HL-60 (cell line): Measurements from ENCODE around the gene MAP3K5.

ENCODE experiments used
- GABPA ChIP-seq: IDR thresholded peaks from 2 replicates; pipeline ENCODE4 v1.6.1; 2012; ENCODE audit warnings: low read depth
- POLR2AphosphoS5 ChIP-seq: IDR thresholded peaks from 2 replicates; pipeline ENCODE4 v1.6.1; 2012; ENCODE audit warnings: low read depth
- SPI1 ChIP-seq: IDR thresholded peaks from 2 replicates; pipeline ENCODE4 v1.6.1; 2012; ENCODE audit warnings: low read depth, mild to moderate bottlenecking, borderline replicate concordance
- TF ChIP-seq, protein P1 (sequence below): IDR thresholded peaks from one replicate; pipeline ENCODE4 v1.5.1; 2011; ENCODE audit warnings: low read length, control low read depth, inconsistent platforms; ENCODE audit not compliant: insufficient read depth
- TF ChIP-seq, protein P2 (sequence below): IDR thresholded peaks from 2 replicates; pipeline ENCODE4 v1.6.1; 2012; ENCODE audit warnings: low read depth; ENCODE audit not compliant: insufficient replicate concordance

DNA sequence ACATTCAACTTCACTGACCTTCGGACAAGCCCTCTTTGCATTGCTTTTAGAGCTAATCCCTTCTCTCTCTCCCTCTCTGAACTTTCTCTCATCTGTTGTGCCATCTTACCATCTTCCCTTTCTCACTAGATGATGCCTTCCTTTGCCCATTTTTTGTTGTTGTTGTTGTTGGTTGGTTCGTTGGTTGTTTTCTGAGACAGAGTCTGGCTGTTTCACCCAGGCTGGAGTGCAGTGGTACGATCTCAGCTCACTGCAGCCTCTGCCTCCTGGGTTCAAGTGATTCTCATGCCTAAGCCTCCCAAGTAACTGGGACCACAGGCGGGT, 18.8 kb downstream of the MAP3K5 start:
- TF ChIP-seq, protein P1, sequence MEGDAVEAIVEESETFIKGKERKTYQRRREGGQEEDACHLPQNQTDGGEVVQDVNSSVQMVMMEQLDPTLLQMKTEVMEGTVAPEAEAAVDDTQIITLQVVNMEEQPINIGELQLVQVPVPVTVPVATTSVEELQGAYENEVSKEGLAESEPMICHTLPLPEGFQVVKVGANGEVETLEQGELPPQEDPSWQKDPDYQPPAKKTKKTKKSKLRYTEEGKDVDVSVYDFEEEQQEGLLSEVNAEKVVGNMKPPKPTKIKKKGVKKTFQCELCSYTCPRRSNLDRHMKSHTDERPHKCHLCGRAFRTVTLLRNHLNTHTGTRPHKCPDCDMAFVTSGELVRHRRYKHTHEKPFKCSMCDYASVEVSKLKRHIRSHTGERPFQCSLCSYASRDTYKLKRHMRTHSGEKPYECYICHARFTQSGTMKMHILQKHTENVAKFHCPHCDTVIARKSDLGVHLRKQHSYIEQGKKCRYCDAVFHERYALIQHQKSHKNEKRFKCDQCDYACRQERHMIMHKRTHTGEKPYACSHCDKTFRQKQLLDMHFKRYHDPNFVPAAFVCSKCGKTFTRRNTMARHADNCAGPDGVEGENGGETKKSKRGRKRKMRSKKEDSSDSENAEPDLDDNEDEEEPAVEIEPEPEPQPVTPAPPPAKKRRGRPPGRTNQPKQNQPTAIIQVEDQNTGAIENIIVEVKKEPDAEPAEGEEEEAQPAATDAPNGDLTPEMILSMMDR, result no peak
- TF ChIP-seq, protein P2, sequence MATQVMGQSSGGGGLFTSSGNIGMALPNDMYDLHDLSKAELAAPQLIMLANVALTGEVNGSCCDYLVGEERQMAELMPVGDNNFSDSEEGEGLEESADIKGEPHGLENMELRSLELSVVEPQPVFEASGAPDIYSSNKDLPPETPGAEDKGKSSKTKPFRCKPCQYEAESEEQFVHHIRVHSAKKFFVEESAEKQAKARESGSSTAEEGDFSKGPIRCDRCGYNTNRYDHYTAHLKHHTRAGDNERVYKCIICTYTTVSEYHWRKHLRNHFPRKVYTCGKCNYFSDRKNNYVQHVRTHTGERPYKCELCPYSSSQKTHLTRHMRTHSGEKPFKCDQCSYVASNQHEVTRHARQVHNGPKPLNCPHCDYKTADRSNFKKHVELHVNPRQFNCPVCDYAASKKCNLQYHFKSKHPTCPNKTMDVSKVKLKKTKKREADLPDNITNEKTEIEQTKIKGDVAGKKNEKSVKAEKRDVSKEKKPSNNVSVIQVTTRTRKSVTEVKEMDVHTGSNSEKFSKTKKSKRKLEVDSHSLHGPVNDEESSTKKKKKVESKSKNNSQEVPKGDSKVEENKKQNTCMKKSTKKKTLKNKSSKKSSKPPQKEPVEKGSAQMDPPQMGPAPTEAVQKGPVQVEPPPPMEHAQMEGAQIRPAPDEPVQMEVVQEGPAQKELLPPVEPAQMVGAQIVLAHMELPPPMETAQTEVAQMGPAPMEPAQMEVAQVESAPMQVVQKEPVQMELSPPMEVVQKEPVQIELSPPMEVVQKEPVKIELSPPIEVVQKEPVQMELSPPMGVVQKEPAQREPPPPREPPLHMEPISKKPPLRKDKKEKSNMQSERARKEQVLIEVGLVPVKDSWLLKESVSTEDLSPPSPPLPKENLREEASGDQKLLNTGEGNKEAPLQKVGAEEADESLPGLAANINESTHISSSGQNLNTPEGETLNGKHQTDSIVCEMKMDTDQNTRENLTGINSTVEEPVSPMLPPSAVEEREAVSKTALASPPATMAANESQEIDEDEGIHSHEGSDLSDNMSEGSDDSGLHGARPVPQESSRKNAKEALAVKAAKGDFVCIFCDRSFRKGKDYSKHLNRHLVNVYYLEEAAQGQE, result no peak
- TF ChIP-seq POLR2AphosphoS5 (no peak), GABPA (no peak), SPI1 (no peak)
